Ammon's horn (tissue), 1 donor: ENCODE data around the gene PLEKHA1.

Source experiments
- DNase-seq: peaks from one replicate; pipeline ENCODE4 v3.0.0-alpha.2; 2016; ENCODE audit warnings: low spot score

The PLEKHA1 gene

DNA sequence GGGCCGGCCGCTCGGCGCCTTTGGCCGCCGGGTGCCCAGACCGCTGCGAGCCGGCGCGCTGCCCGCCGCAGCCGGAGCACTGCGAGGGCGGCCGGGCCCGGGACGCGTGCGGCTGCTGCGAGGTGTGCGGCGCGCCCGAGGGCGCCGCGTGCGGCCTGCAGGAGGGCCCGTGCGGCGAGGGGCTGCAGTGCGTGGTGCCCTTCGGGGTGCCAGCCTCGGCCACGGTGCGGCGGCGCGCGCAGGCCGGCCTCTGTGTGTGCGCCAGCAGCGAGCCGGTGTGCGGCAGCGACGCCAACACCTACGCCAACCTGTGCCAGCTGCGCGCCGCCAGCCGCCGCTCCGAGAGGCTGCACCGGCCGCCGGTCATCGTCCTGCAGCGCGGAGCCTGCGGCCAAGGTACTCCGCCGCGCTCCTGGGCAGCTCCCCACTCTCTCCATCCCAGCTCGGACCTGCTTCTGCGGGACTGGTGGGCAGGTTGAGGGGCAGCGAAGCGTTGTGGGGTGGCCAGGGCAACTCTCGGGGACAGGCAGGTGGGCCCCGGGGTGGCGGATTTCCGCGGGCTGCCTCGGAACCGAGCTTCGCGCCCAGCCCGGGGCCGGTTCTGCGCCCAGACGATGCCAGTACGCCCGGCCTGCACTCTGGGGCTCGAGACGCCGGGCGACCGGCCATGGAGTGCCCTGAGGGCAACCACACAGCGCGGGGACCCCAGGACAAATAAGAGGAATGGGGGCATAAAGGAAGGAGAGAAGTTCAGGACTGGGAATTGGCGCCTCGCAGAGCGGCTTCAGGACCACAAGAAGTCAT lies 87.4 kb downstream of the PLEKHA1 start:
- DNase-seq = no peak

DNA sequence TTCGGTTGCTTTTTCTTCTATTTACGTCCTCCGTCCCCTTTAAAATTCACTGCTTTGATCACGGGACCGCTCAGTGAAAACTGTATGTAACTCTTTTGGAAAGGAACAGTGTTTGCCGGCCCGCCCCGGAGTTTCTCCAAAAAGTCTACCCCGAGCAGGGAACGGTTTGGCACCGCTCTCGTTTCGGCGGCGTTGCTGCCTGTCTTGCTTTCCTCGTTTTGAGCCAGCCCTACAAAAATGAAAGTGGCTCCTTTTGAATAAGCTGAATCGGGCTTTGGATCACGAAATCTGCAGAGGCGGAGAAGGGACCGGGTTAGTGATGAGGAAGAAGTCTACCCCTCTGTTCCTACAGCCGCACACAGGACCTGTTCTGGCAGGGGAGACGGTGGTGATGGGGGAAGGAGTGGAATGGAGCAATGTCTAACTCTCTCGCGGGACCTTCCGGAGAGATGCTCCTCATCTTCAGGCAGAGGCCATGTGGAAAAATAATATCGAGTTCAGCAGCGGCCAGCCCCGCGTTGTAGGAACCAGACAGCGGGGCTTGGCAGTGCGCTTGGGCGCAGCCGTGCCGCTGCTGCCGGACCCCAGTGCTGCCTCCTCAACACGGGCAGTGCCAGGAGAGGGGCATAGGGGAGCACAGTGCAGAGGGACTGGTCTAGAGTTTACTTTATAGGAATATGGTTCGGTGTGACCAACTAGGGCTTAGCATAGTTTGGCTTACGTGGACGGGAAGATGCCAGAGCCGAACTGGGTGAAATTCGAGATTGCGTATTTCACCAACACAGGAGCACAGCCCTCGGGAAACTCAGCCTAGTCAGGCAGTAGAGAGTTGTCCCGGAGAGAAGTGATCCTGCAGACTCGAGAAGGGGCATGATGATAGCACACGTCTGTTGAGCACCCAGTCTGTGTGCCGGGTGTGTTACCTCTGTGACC lies 88.3 kb downstream of the PLEKHA1 start:
- no peak for DNase-seq

DNA sequence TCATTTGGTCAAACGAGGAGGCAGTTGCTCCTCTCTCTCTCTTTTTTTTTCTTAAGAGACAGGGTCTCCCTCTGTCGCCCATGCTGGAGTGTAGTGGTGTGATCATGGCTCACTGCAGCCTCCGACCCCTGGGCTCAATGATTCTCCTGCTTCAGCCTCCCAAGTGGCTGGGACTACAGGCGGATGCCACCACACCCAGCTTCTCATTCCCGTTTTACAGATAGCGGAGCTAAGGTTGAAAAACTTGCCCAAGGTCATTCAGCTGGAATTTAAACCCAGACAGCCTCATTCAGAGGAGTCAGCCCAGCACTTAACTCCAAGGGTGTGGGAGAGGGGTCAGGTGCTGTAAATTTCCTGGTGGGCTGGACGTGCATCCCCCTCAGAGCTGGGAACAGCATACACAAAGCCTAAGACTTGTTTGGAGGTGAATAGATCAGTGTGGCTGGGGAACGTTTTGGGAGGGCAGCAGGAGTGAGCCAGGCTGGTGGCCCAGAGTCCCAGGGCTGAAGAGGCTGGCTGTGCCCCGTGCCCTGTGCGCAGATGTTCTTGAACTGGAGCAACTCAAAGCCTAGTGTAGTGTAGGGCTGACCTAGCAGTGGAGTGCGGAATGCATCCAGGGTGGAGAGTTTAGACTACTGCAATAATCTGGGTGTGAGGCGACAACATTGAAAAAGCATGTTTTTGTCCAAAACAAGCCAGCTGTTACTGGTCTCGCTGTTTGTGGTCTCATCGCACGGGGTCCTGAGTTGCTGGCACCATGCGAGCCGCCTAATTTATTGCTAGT lies 89.2 kb downstream of the PLEKHA1 start:
- DNase-seq = no peak

DNA sequence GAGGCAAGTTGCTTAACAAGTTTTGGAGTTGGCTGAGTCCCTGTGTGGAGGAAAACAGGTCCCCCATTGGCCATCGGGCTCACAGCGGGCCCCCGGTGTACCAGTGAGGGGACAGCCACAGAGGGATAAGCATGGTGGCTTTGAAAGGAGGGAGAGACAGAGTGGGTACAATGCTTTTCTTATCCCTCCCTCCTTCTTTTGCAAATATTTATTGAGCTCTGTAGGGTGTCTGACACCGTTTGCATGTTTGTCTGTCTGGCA lies 89.7 kb downstream of the PLEKHA1 start:
- DNase-seq = no peak

DNA sequence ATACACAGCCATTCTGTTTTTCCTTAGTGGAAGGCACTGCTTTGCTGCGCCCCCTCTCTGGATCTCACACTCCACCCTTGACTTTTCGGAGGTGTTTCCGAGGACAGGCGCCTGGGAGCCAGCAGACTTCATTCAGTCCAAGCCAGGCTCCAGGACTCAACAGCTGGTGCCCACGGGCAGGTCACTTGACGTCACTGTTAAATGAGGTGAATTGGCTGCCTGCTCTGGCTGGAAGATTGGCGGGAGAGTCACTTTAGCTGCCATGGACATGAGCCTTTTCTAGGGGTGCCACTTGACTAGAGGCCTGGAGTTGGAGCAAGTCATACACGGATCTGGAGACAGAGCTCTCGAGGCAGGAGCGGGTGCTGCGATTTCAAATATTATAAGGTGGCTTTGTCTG lies 90.1 kb downstream of the PLEKHA1 start:
- DNase-seq = no peak

DNA sequence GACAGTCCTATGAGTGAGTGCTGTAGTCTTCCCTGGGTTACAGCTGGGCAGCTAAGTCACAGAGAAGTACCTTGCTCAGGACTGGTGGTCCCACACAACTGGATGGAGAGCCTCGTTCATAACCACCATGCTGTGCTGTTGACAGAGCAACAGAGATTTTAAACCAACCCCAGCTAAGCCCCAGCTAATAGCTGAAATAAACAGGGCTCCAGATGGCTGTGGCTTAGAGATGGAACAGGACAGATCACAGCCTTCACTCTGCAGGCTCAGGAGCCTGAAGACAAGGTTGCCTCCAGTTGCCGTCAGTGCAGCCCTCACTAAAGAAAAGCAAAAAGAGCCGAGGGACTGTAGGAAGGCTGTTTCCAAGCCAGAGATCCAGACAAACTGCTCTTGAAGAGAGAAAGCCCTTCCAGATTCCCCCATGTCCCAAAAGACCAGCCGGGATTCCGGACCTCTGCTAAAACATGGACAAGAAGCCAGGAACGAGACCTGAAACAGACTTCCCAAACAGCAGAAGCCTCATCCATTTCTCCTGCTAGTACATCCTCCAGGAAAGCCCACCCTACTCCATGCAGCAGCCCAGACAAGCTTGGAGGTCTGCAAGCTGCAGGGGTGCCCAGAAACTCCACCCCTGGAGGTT lies 91.0 kb downstream of the PLEKHA1 start:
- DNase-seq = no peak

DNA sequence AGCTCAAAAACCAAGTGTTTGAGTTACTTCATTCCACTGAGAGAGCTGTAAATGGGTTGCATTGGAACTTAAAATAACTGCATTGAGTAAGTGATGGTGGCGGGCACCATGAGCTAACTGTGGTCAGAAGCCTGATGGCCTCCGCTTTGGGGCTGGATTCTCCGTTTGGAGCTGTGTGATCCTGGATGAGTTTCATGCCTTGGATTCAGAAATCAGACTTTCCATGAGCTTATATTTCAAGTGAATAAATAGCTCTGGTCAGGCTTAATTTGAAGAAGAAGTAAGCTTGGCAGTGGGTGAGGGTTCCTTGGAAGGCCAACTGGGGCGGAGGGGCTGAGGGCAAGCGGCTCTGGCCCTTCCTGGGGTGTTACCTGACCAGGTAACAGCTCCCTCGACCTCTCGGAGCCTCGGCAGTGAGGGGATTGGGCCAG lies 92.5 kb downstream of the PLEKHA1 start:
- peak; percentile 24 for DNase-seq

DNA sequence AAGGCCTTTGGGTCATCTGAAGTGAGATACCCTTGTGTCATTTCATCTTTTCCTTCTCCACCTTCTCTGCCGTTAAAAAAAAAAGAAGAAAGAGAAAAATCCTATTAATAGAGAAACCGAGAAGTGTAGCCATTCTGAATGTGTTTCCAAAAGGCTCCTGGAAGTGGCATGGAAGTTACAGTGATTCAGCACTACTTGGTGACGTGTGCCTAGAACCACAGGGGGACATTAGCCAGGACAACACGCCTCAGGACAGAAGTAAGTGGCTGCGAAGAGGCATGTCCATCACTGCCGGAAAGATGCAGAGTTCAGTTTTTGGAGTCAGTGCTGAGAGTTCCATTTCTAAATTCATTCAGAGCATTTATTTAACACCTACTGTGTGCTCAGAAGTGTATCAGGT lies 93.2 kb downstream of the PLEKHA1 start:
- no peak for DNase-seq

DNA sequence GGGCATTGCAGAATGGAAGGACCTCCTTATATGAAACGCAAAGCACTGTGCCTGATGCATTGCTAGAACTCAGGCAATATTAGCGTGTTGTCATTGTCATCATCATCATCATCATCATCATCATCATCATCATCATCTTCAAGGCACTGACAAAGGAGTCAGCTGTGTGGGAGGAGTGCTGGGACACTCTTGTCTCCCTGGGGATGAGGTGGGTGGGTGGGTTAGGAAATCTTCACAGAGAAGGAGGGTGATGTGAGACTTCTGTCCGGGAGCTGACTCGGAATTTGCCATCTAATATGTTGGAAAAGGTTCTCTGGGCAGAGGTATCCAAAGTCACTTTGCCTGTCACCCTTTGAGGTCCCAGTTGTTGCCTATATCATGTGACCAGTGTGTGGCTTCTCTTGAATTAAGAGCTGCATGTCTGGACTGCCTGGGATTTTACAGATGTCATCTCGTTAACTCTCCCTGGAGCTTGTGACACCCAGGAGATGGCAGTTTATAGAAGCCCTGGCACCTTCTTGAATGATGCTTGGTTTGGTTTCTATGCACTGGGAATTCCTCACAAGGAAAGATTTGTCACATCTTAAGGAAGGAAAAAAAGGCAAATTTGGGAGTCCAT lies 93.9 kb downstream of the PLEKHA1 start:
- DNase-seq = peak; percentile 8

DNA sequence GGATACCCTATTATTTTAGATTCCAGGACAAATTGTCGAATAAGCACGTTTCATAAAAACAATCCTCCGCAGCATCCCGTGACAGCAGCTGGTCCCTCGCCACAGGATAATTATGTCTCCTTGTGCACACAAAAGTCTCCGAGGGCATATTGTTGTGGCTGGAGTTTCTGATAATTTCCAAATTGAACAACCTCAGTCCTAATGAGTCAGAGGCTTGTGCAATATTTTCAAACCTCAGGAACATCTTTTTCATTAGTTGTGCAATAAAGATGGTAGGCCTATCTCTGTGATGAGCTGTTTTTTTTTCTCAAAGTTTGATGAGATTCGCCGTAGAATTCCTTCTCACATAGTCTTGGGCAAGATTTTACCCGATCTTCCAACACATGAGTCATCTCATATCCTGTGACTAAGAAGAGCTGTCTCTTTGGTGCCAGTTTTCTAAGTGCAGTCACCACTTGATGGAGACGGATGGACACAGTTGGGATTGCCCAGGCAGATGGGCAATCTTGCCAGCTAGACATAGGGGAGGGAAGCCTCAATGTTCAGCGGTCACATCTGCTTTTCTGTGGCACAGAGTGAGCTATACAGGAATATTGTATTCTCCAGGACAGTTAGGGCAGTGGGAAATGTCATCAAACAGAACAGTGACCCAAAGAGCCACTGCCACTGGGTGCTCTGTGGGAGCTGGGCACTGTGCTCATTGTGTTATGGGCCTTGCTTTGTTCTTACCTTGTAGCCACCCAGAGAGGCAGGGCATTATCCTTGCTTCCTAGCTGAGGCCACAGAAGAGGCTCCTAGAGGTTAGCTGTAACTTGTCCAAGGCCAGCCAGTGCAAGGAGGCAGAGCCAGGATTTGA lies 94.6 kb downstream of the PLEKHA1 start:
- peak; percentile 73 for DNase-seq

DNA sequence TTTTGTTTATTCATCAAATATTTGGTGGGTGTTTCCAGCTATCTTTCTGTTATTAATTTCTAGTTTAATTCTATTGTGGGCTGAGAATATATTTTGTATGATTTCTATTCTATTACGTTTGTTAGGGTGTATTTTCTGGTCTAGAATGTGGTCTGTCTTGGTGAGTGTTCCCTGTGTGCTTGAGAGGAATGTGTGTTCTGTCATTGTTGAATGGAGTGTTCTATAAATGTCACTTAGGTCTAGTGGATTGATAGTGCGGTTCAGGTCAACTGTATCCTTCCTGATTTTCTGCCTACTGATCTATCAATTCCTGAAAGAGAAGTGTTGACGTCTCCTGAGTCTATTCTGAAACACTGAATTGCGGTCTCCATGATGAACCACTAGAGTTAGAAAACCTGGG lies 95.3 kb downstream of the PLEKHA1 start:
- DNase-seq = no peak

DNA sequence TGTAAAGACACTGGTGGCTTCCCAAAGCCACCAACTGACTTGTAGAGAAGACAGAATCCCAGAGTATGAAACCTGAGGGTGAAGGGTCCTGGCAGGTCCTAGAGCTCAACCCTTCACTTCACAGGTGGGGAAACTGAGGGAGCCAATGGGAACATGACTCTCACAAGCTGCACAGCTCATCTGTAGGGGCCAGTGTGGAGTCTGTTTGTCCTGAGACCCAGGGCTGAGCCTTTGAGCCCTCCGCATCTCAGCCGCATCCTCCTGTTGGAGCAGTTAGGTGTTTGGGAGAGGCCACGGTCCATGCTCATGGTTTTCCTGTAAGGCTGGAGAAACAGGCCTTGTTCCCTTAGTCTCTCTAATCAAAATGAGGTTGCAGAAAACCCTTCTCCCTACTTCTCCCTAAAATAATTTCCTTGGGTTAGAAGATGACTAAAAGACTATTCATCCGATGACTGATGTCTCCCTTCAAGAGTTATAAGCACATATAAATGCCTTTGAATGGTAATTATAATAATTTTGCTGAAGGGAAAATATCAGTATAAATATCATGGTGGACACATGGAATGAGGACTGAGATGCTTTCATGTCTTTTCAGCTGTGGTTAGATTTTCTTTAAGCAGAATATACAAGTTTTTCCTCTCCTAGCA lies 97.1 kb downstream of the PLEKHA1 start:
- no peak for DNase-seq

DNA sequence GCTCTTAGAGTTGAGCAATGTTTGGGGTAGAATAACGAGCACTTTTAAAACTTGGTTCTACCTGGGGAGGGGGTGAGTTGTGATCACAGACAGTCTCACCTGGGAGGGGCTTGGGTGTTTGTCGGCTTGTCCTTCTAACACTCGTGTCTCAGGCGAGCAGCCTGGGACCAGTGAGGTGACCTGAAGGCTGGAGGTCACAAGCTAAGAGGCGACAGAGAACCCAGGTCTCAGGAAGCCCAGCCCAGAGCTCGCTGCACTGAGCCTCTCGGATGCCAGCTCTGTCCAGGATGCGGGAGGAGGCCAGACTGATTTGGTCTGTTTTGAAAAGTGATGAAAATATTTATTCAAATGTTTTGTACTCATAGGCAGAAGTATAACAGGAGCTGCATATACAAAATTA lies 98.6 kb downstream of the PLEKHA1 start:
- DNase-seq = peak; percentile 3

DNA sequence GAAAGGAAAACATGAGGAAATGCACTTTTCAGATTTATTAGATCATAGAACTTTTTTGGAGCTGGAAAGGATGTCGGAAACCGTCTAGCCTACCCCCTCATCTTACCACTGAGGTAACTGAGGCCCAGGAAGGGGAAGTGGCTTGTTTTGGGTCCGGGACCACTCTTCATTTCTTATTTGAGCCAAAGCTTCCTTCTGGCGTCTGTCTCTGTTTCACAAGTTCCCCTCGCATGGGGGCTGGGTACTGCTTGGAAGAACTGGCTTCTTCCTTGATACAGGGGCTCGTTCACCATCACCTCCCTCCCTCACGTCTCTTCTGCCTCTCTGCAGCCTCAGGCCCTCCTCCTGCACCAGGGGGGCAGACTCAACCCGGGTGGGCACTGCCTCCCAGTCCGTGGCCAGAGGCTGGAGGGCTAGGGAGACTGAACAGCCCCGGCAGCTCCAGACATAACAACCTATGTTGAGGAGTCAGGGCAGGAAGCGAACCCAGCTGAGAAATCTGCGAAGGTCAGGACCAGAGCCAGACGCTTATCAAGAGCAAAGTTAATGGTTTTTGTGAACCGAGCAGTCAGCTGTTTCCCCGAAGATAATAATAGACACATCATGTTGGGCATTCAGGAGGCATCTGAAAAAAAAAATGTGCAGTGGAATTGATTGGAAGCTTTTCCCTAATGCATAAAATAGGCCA lies 99.8 kb downstream of the PLEKHA1 start:
- DNase-seq = peak; percentile 63

DNA sequence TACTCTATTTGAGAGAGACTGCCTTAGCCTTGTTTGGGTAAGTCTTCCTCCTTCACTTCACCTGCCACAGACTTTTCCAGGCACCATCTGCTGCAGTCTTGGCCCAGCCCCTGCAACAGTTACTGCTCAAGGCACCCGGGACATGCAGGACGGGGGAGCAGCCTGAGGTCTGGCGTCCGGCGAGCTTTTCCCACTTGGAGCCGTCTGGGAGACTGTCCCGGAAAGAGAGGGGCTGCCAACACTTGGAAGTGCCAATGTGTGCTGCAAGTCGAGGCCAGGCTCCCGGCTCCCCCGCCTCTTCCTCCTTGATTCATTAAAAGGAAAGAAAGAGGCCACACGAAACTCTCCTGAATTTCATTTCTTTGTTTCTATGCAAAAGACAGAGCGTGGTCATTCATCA lies 100.6 kb downstream of the PLEKHA1 start:
- DNase-seq = peak; percentile 84

DNA sequence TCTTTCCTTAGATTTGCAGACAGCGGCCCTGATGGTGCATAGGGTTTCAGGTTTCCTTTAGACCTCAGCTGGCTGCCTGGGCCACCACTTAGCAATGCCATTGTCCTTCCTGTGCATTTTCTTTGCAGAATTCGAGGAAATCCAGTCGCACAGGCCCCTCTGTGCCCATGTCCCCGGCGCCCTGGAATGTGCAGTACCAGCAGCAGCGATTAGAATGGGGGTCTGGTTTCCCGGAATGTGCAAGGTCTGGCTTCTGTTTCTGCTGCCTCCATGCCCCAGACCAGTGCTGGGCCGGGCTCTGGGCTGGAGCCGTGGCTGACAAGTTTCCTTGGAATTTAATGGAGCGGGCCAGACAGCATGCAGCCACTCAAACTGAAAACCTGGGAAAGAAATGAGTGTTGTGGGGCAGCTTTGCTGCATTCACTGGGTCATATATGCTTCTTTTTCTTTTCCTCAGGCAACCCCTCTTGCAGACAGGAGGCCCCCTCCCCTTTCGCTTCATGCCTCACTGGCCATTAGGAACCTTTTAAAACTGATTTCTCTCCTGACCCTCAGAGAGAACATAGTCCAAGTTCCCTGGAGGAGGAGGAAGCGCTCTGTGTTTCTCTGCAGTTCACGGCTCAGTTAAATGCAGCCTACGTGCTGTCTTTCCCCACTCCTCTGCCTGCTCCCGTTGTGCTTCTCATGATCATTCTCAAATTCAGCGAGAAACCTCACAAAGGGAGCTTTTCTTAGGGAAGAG lies 101.3 kb downstream of the PLEKHA1 start:
- DNase-seq = peak; percentile 33

DNA sequence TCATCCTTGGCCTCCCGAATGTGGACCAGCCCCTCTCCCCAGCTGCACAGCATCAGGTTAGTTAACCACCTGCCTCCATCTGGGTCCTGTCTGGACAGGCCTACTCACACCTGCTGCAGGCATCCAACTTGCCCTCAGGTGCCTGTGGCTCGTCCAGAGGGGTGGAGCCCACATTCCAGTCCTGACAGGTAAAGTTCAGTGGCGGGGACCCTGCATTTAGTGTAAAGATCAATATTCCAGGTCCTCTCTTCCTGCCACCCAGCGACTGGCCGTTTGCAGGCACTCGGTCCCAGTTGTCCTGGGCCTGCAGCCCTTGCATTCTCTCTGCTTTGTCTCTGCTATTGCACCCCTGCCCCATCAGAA lies 101.8 kb downstream of the PLEKHA1 start:
- DNase-seq = no peak

DNA sequence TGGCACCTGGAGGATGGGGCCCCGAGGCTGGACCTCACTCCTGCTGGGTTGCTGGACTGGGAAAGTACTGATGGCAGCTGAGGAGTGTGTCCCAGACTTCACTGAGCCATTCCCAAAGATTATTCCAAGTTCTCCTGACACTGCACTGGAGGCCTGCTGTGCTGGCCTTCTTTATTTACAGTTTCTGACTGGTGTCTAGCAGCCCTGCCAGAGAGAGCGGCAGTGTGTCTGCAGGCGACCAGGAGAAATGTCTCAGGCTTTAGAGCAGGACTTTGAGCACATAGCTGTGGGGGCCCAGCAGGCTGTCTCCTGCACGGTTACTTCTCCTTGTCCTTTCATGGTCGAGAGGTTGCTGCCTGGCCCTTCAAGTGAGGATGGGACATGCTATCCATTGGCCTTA lies 102.9 kb downstream of the PLEKHA1 start:
- DNase-seq = no peak

DNA sequence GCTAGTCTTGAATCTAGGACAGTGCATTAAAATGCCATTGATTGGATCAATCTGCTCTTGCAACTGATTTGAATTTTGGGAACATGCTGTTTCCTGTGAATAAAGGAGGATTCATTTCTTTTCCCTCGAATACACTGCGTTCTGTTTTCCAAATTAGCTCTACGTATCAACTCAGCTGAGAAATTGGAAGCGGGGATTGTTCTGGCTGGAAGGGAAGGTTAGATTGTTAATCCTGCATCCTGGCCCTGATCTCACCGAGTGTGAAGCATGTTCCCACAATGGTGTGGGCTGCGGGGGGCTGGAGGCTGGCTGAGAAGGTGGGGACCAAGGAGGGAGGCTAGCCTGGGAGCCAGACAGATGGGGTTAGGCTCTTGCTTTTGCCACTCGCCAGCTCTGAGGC lies 104.5 kb downstream of the PLEKHA1 start:
- DNase-seq = peak; percentile 88
